Epidermal melanocyte (primary cell): Measurements from ENCODE around the gene NMS.
A peak's percentile ranks its signal among the peaks of the same experiment; 100 is the strongest.
"Not testable (repeated sequence)": the region's sequence is repeated elsewhere in the genome, so short reads cannot be mapped to it uniquely, and the experiment has no call there.

Experiments used
- DNase-seq: peaks from one replicate; pipeline ENCODE4 v3.0.0; 2011; ENCODE audit warnings: low spot score; ENCODE audit not compliant: insufficient read length

NMS gene, protein sequence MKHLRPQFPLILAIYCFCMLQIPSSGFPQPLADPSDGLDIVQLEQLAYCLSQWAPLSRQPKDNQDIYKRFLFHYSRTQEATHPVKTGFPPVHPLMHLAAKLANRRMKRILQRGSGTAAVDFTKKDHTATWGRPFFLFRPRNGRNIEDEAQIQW

GRCh38 chr2:100470182-100470581 is at the start of gene NMS:
Gene NMS (plus strand): TSS chr2:100470482. CDS start chr2:100470489, 7 bp downstream.
- DNase-seq = no peak

DNA sequence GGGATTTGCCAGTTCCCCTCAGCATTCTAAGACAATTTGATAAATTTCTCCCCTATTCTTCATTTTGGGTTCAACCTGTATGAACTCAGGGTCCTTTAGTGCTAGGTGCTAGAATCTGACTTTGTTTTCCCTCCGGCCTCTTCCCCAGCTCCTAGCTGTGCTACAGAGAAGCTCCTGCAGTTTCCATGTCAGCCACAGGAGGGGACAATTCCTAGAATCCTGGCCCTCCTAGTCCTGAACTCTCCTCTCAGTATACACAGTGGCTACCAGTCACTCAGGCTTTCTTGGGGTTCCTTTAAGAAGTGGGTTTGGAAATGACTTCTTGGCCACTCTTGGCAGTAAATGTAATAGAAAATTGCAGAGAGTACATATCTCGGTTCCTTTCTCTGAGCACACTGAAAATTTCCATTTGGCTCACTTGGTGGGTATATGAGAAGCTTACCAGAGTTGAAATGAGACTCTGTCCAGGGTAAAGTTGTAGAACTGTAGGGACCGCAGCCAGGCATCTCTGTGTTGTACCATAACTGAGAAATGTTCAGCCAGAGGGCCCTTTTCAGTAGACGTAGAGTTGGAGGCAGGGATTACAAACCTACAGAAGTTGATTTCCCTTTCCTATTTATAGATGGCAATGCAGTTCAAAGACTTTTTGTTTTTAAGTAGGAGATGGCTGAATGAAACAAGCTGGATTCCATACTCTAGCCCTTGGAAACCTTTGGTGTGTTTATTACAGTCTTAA is 47.8 kb upstream of the NMS start:
- DNase-seq = peak; percentile 51

DNA sequence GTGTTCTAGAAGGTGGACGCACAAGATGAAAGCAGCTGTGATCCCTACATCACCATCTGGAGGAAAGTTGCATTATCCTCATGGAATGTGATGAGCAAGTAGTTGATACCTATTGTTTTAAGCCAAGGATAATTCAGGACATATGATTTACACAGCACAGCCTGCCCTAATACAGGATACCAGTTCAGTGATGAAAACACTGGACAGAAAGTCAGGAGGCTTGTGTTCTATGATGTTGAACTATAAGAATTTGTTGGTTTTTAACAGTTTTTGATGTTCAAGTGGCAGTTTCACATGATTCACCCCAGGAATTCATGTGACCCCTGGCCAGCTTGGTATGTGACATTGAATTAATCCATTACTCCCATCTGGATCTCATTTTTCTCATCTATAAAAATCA is 46.7 kb upstream of the NMS start:
- DNase-seq = no peak

- DNase-seq = no peak
Measured at GRCh38 chr2:100424277-100424875, 45.9 kb upstream of the NMS start.

- no peak for DNase-seq
Measured at GRCh38 chr2:100425107-100425506, 45.2 kb upstream of the NMS start.

- no peak for DNase-seq
Measured at GRCh38 chr2:100425573-100426383, 44.5 kb upstream of the NMS start.

DNA sequence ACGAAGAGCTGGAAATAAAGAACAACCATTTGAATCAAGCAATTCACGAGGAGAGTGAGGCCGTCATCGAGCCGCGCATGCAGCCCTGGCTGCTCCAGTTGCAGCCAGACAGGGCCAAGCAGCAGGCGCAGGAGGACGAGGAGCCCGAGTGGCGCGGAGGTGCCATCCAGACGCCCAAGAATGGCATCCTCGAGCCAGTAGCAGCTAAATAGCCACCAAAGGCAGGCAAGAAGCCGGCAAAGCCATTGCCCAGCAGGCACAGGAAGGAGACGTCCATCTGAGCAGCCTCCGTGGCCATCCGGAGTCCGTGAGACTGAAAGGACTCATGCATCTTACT is 43.9 kb upstream of the NMS start:
- DNase-seq = no peak

- no peak for DNase-seq
Measured at GRCh38 chr2:100427111-100427510, 43.2 kb upstream of the NMS start.

DNA sequence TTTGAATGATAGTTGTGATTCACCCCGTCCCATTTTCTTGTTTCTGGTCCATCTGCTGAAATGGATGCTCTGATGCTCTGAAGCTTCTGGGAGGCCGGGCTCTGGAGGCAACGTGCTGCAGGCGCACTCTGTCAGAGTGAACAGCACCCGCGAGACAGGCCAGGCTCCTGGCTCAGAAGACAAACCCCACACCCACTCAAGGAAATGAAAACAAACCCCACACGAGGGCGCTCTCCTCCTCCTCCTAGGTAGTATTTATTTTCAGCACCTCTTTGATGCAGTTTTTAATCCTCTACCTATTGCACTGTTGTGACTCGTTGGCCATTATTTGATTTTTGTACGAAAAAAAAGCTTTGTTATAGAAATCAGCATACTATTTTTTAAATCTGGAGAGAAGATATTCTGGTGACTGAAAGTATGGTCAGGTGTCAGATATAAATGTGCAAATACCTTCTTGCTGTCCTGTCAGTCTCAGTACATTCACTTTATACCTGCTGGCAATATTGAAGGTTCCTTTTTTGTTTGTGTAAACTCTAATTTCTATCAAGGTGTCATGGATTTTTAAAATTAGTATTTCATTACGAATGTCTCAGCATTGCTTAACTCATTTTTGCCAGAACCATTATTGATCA is 42.5 kb upstream of the NMS start:
- no peak for DNase-seq

DNA sequence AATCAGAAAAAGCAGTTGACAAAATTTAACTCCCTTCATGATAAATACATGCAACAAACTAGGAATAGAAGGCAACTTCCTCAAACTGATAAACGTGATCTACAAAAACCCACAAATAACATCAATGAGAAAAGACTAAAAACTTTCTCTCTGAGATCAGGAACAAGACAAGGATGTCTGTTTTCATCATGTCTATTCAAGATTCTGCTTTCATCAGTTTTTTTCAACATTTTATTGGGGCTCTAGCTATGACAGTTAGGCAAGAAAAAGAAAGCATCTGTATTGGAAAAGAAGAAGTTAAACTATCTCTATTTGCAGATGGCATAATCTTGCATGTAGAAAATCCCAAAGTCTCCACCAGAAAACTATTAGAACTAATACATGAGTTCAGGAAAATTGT is 40.6 kb upstream of the NMS start:
- DNase-seq = no peak

DNA sequence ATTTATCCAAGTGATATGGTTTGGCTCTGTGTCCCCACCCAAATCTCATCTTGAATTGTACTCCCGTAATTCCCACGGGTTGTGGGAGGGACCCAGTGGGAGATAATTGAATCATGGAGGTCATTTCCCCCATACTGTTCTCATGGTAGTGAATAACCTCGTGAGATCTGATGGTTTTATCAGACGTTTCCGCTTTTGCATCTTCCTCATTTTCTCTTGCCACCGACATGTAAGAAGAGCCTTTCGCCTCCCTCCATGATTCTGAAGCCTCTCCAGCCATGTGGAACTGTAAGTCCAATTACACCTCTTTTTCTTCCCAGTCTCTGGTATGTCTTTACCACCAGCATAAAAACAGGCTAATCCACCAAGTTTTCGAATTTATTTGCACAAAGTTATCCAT is 32.5 kb upstream of the NMS start:
- DNase-seq = no peak

- DNase-seq = no peak
Measured at GRCh38 chr2:100446696-100447095, 23.6 kb upstream of the NMS start.

GRCh38 chr2:100451092-100451491 is 19.2 kb upstream of the NMS start:
- DNase-seq = no peak

DNA sequence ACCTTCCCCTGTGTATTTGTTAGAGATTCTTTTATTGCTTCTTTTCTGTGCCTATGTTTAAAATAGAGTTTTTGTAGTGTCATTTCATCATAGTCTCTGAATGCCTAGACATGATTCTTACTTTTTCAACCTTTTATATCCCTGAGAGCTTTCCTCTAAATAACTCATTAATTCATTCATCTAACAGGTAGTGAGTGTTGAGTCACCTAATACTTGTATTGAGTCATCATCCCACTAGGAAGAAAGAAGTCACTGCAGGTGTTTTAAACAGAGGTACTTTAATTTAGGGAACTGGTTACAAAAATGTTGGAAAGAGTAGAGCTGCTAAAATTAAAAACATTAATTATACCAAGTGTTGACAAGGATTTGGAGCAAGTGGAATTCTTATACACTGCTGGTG is 18.5 kb upstream of the NMS start:
- no peak for DNase-seq

GRCh38 chr2:100453853-100454252 is 16.4 kb upstream of the NMS start:
- no peak for DNase-seq

- not testable (repeated sequence) for DNase-seq
Measured at GRCh38 chr2:100456357-100456756, 13.9 kb upstream of the NMS start.

GRCh38 chr2:100460904-100461530 is 9.3 kb upstream of the NMS start:
- no peak for DNase-seq

DNA sequence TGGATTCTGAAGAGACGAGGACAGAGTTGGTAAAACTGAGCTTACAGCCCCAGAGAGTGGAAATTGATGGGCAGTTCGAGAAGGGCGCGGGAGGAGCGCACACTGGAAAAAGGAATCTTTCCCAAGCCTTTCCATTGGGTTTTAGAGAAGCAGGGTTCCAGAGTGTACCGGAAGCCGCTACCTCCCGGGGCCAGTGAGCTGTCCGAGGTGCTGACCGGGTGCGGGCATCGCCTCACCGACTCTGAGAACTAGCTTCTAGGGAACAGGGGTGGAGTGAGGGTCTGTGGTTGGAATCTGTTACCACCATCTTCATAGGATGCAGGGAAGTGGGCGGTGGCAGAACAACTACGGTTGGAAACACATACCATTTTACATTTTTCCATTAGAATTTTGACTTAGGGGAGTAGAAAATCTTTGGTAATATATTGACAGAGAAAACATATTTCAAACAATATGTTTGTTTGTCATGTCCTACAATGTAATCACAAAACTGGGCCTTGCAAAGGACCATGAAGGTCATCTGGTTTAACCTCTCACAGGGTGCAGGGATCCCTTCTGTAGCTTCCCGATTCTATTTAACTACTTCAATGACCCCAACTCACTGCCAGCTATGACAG is 724 bp downstream of the NMS start:
- no peak for DNase-seq

GRCh38 chr2:100476606-100477005 is 6.3 kb downstream of the NMS start:
- DNase-seq = no peak

DNA sequence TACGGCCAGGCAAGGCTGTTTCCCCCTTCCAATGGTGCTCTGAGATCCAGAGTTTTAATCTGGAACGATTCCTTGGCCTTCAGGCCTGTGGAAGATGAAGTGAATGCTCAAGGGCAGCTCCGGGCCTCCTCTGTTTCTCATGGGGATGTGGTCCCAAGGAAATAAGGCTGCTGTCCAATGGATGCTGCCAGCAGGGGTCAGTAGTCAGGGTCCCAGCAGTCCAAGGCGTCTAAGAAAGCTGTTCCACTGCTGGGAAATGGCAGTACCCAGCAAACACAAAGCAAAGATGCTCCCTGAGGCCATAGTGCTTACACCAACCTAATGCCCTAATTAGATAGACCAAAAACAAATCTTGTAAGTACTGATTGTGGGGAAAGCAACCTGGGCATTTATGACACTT is 12.5 kb downstream of the NMS start:
- no peak for DNase-seq

DNA sequence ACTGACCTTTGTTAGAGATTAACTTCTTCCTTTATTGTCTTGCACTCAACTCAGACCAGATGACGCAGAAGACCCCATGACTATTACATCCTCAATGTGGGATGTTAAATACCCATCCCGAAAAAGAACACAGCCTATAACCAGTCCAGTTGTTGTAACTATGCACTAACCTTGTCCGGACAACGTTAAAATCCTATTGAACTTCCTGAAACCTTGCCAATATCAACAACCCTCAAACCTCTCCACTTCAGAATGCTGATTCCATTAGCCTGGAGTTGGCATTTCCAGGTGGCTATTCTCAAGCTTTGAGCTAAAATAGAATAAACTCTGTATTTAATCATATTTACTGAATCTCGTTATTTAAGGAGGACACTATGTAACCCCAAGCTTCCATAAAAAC is 13.6 kb downstream of the NMS start:
- DNase-seq = no peak
